Neural progenitor cell (in vitro differentiated cells): Measurements from ENCODE around the gene TMEM127. TPM values are rescaled to one million over a fixed set of nuclear protein-coding genes. Genes with fewer than 3 reads are reported as not detected.

ENCODE experiments used
- DNase-seq: peaks from one replicate; pipeline ENCODE4 v3.0.0-alpha.2; 2016; ENCODE audit warnings: low spot score
- H2AFZ ChIP-seq: fragments of 200-600 bp; sonication (generic); replicated peaks from 2 replicates; pipeline ENCODE4 v1.6.1; 2016; ENCODE audit warnings: antibody characterized with exemption
- H3F3A ChIP-seq: fragments of 200-600 bp; sonication (generic); 2 replicates; pipeline ENCODE4 v1.6.1; 2016; ENCODE audit warnings: antibody characterized with exemption, low read depth
- H3K27ac ChIP-seq: fragments of 200-600 bp; sonication (generic); 2 replicates; pipeline ENCODE4 v1.5.1; 2016; ENCODE audit warnings: mild to moderate bottlenecking
- H3K27me3 ChIP-seq: fragments of 200-600 bp; sonication (generic); 2 replicates; pipeline ENCODE4 v1.6.1; 2016; ENCODE audit warnings: mild to moderate bottlenecking, moderate library complexity
- H3K36me3 ChIP-seq: fragments of 200-600 bp; sonication (generic); 2 replicates; pipeline ENCODE4 v1.5.1; 2016
- H3K4me1 ChIP-seq: fragments of 200-600 bp; sonication (generic); 2 replicates; pipeline ENCODE4 v1.6.1; 2016; ENCODE audit warnings: mixed run types
- H3K4me2 ChIP-seq: fragments of 200-600 bp; sonication (generic); 2 replicates; pipeline ENCODE4 v1.6.1; 2016
- H3K4me3 ChIP-seq: fragments of 200-600 bp; sonication (generic); 2 replicates; pipeline ENCODE4 v1.5.1; 2016
- H3K79me2 ChIP-seq: fragments of 200-600 bp; sonication (generic); 2 replicates; pipeline ENCODE4 v1.6.1; 2016; ENCODE audit warnings: low read depth
- H3K9ac ChIP-seq: fragments of 200-600 bp; sonication (generic); 2 replicates; pipeline ENCODE4 v1.6.1; 2016
- H3K9me3 ChIP-seq: fragments of 200-600 bp; sonication (generic); 2 replicates; pipeline ENCODE4 v1.5.1; 2016; ENCODE audit warnings: low read depth
- H4K20me1 ChIP-seq: fragments of 200-600 bp; sonication (generic); 2 replicates; pipeline ENCODE4 v1.6.1; 2016; ENCODE audit warnings: low read depth
- H3K27ac Mint-ChIP-seq: 3 replicates; pipeline ENCODE4 v1.8.0; 2021; ENCODE audit warnings: mixed read lengths
- H3K27me3 Mint-ChIP-seq: 2 replicates; pipeline ENCODE4 v1.8.0; 2022; ENCODE audit warnings: low read depth, mild to moderate bottlenecking, inconsistent platforms, moderate library complexity, mixed read lengths; ENCODE audit not compliant: insufficient read depth
- H3K36me3 Mint-ChIP-seq: 3 replicates; pipeline ENCODE4 v1.8.0; 2021; ENCODE audit warnings: mixed read lengths
- H3K4me1 Mint-ChIP-seq: 3 replicates; pipeline ENCODE4 v1.8.0; 2021; ENCODE audit warnings: mixed read lengths
- H3K4me3 Mint-ChIP-seq: 3 replicates; pipeline ENCODE4 v1.8.0; 2021; ENCODE audit warnings: mild to moderate bottlenecking, moderate library complexity, mixed read lengths
- H3K9me3 Mint-ChIP-seq: 3 replicates; pipeline ENCODE4 v1.8.0; 2020; ENCODE audit warnings: mixed read lengths
- CTCF ChIP-seq: fragments of 200-600 bp; sonication (generic); IDR thresholded peaks from 2 replicates; pipeline ENCODE4 v1.5.1; 2017; ENCODE audit warnings: antibody characterized with exemption, mild to moderate bottlenecking
- EZH2 ChIP-seq: fragments of 200-600 bp; sonication (generic); IDR thresholded peaks from 2 replicates; pipeline ENCODE4 v1.6.1; 2017; ENCODE audit warnings: antibody characterized with exemption, mild to moderate bottlenecking, moderate library complexity
- EZH2phosphoT487 ChIP-seq: fragments of 200-600 bp; sonication (generic); IDR thresholded peaks from 2 replicates; pipeline ENCODE4 v1.6.1; 2017; ENCODE audit warnings: antibody characterized with exemption
- total RNA-seq: library from RNA; depleted of rRNA; stranded (reverse); fragments of >200 nt; gene quantifications from 2 replicates; pipeline ENCODE4 v1.2.3, GENCODE V29; 2015; ENCODE audit warnings: low replicate concordance

The TMEM127 gene
- total RNA-seq, 1 donor from 2014 or later, result 9.1 TPM

GRCh38 chr2:96202152-96202854 is 63.5 kb downstream of the TMEM127 start:
- H3K4me1 ChIP-seq, result peaks cover 26% of the 10 kb centered on the region
- peaks cover 24% of the 10 kb centered on the region for H3K4me1 Mint-ChIP-seq
- TF ChIP-seq EZH2 (no peak), EZH2phosphoT487 (no peak), CTCF (no peak)
- no peak overlapping the region for H3K4me3 ChIP-seq
- peaks cover 100% of the 10 kb centered on the region for H3K79me2 ChIP-seq
- H3K9ac ChIP-seq, result no peak overlapping the region
- H3K4me3 Mint-ChIP-seq, result no peak overlapping the region
- no peaks in the 10 kb centered on the region for H3K27me3 ChIP-seq
- H3K27ac Mint-ChIP-seq, result no peak overlapping the region
- peak overlapping the region; percentile 22 for H3K4me2 ChIP-seq
- H2AFZ ChIP-seq, result no peak overlapping the region
- peak overlapping the region; percentile 21 for H3K27ac ChIP-seq
- DNase-seq, result no peak
- peaks cover 3% of the 10 kb centered on the region for H3K27me3 Mint-ChIP-seq
- no peaks in the 10 kb centered on the region for H3K9me3 ChIP-seq
- no peaks in the 10 kb centered on the region for H3K9me3 Mint-ChIP-seq
- no peaks in the 10 kb centered on the region for H3K36me3 ChIP-seq
- H4K20me1 ChIP-seq, result peaks cover 96% of the 10 kb centered on the region
- peaks cover 23% of the 10 kb centered on the region for H3K36me3 Mint-ChIP-seq
- H3F3A ChIP-seq, result no peaks in the 10 kb centered on the region

GRCh38 chr2:96201338-96201737 is 64.5 kb downstream of the TMEM127 start:
- no peak for DNase-seq
- Mint-ChIP-seq H3K4me1 (peaks cover 18% of the 10 kb centered on the region), H3K36me3 (peaks cover 22% of the 10 kb centered on the region), H3K9me3 (no peaks in the 10 kb centered on the region), H3K27me3 (peaks cover 4% of the 10 kb centered on the region), H3K27ac (no peak overlapping the region), H3K4me3 (no peak overlapping the region)
- H3K4me3 ChIP-seq, result no peak overlapping the region
- no peaks in the 10 kb centered on the region for H3F3A ChIP-seq
- no peaks in the 10 kb centered on the region for H3K27me3 ChIP-seq
- peaks cover 100% of the 10 kb centered on the region for H3K79me2 ChIP-seq
- no peak for TF ChIP-seq CTCF
- no peak for TF ChIP-seq EZH2
- no peak for TF ChIP-seq EZH2phosphoT487
- H3K4me1 ChIP-seq, result peaks cover 19% of the 10 kb centered on the region
- H2AFZ ChIP-seq, result no peak overlapping the region
- H3K4me2 ChIP-seq, result no peak overlapping the region
- H3K27ac ChIP-seq, result no peak overlapping the region
- H3K9ac ChIP-seq, result no peak overlapping the region
- H4K20me1 ChIP-seq, result peaks cover 98% of the 10 kb centered on the region
- H3K9me3 ChIP-seq, result no peaks in the 10 kb centered on the region
- H3K36me3 ChIP-seq, result no peaks in the 10 kb centered on the region

- DNase-seq, result no peak
- H3K9ac ChIP-seq, result no peak overlapping the region
- H3K27me3 ChIP-seq, result no peaks in the 10 kb centered on the region
- Mint-ChIP-seq H3K4me3 (no peak overlapping the region), H3K27ac (no peak overlapping the region), H3K4me1 (peaks cover 3% of the 10 kb centered on the region), H3K36me3 (peaks cover 27% of the 10 kb centered on the region), H3K27me3 (peaks cover 2% of the 10 kb centered on the region), H3K9me3 (no peaks in the 10 kb centered on the region)
- H3K36me3 ChIP-seq, result peaks cover 5% of the 10 kb centered on the region
- H3K9me3 ChIP-seq, result no peaks in the 10 kb centered on the region
- H3K4me3 ChIP-seq, result no peak overlapping the region
- H3F3A ChIP-seq, result no peaks in the 10 kb centered on the region
- H2AFZ ChIP-seq, result no peak overlapping the region
- peaks cover 100% of the 10 kb centered on the region for H3K79me2 ChIP-seq
- peaks cover 96% of the 10 kb centered on the region for H4K20me1 ChIP-seq
- H3K4me2 ChIP-seq, result no peak overlapping the region
- no peak overlapping the region for H3K27ac ChIP-seq
- peaks cover 12% of the 10 kb centered on the region for H3K4me1 ChIP-seq
- no peak for TF ChIP-seq CTCF
- TF ChIP-seq EZH2phosphoT487, result no peak
- TF ChIP-seq EZH2, result no peak
Observed at GRCh38 chr2:96198921-96199320, 66.9 kb downstream of the TMEM127 start.

Other genes with a start within 250 kb of the TMEM127 start
- gene GPAT2, start 231.1 kb downstream of the TMEM127 start, total RNA-seq, result not detected in 2 replicates
- 3.0 and 10.5 TPM in 2 replicates for gene ADRA2B, start 149.4 kb downstream of the TMEM127 start, total RNA-seq
- gene ASTL, start 127.5 kb downstream of the TMEM127 start, total RNA-seq, result not detected in 2 replicates
- 2.3 TPM in 1 of 2 replicates, not detected in the other for gene DUSP2, start 120.6 kb downstream of the TMEM127 start, total RNA-seq
- 162 and 179 TPM in 2 replicates for gene STARD7, start 57.2 kb downstream of the TMEM127 start, total RNA-seq
- 55.9 and 106 TPM in 2 replicates for gene CIAO1, start 228 bp upstream of the TMEM127 start, total RNA-seq
- gene SNRNP200, start 39.5 kb upstream of the TMEM127 start, total RNA-seq, result 94.3 and 128 TPM in 2 replicates
- 4.3 and 4.9 TPM in 2 replicates for gene ITPRIPL1, start 59.3 kb upstream of the TMEM127 start, total RNA-seq
- gene NCAPH, start 69.8 kb upstream of the TMEM127 start, total RNA-seq, result 61.9 and 71.2 TPM in 2 replicates
- gene NEURL3, start 239.4 kb upstream of the TMEM127 start, total RNA-seq, result 0.12 TPM in 1 of 2 replicates, not detected in the other